ENCODE measurements around the gene GDF7. TPM values are rescaled to one million over a fixed set of nuclear protein-coding genes. Genes with fewer than 3 reads are reported as not detected.

The GDF7 gene
- total and polyA plus RNA-seq, 5 donors = 0.25 to 0.79 (median 0.47) TPM

GRCh38 chr2:20645301-20645701 lies 21.6 kb upstream of the GDF7 start:
- H3K9me3 ChIP-seq (ENCODE audit: control insufficient read depth, low read length) = no peaks in the 10 kb centered on the region
- H3K27me3 ChIP-seq (ENCODE audit: control insufficient read depth, insufficient read depth) = no peaks in the 10 kb centered on the region
- peaks cover 17% of the 10 kb centered on the region for H3K4me1 ChIP-seq (ENCODE audit: control insufficient read depth, insufficient read depth, low read length)
- 92% methylated on average over 14 of the region's 14 CpGs for WGBS
- no peak overlapping the region for H3K4me3 ChIP-seq (ENCODE audit: low read length)
- DNase-seq = peak in 2 of 3 donors; percentile 44 to 54
- intact Hi-C loops (cut with DNase I) = no loop called here
- ATAC-seq = no peak
- no peak overlapping the region for H3K27ac ChIP-seq (ENCODE audit: low read length)

- no peak overlapping the region for H3K4me3 ChIP-seq (ENCODE audit: low read length)
- no peaks in the 10 kb centered on the region for H3K9me3 ChIP-seq (ENCODE audit: control insufficient read depth, low read length)
- no peaks in the 10 kb centered on the region for H3K27me3 ChIP-seq (ENCODE audit: control insufficient read depth, insufficient read depth)
- 84% methylated on average over 10 of the region's 10 CpGs for WGBS
- DNase-seq (peak in 1 of 3 donors; percentile 33), ATAC-seq (no peak)
- H3K4me1 ChIP-seq (ENCODE audit: control insufficient read depth, insufficient read depth, low read length) = peaks cover 17% of the 10 kb centered on the region
- H3K27ac ChIP-seq (ENCODE audit: low read length) = no peak overlapping the region
- intact Hi-C loops (cut with DNase I) = no loop called here
Measured at GRCh38 chr2:20645761-20646160, 21.2 kb upstream of the GDF7 start.

GRCh38 chr2:20646446-20646845 lies 20.5 kb upstream of the GDF7 start:
- no peak for ATAC-seq
- peak in 1 of 3 donors; percentile 56 for DNase-seq
- H3K4me3 ChIP-seq (ENCODE audit: low read length) = no peak overlapping the region
- no peaks in the 10 kb centered on the region for H3K9me3 ChIP-seq (ENCODE audit: control insufficient read depth, low read length)
- H3K27me3 ChIP-seq (ENCODE audit: control insufficient read depth, insufficient read depth) = no peaks in the 10 kb centered on the region
- peaks cover 17% of the 10 kb centered on the region for H3K4me1 ChIP-seq (ENCODE audit: control insufficient read depth, insufficient read depth, low read length)
- WGBS = 96% methylated on average over 20 of the region's 20 CpGs
- intact Hi-C loops (cut with DNase I) = no loop called here
- no peak overlapping the region for H3K27ac ChIP-seq (ENCODE audit: low read length)

- no peak overlapping the region for H3K4me3 ChIP-seq (ENCODE audit: low read length)
- ATAC-seq = no peak
- intact Hi-C loops (cut with DNase I) = no loop called here
- 91% methylated on average over 3 of the region's 3 CpGs for WGBS
- no peaks in the 10 kb centered on the region for H3K9me3 ChIP-seq (ENCODE audit: control insufficient read depth, low read length)
- peak in 1 of 3 donors; percentile 12 for DNase-seq
- H3K27me3 ChIP-seq (ENCODE audit: control insufficient read depth, insufficient read depth) = no peaks in the 10 kb centered on the region
- no peak overlapping the region for H3K27ac ChIP-seq (ENCODE audit: low read length)
- peaks cover 15% of the 10 kb centered on the region for H3K4me1 ChIP-seq (ENCODE audit: control insufficient read depth, insufficient read depth, low read length)
Measured at GRCh38 chr2:20647211-20647610, 19.7 kb upstream of the GDF7 start.

GRCh38 chr2:20647738-20648137 lies 19.2 kb upstream of the GDF7 start:
- peak in 1 of 3 donors; percentile 34 for DNase-seq
- 77% methylated on average over 8 of the region's 8 CpGs for WGBS
- H3K9me3 ChIP-seq (ENCODE audit: control insufficient read depth, low read length) = no peaks in the 10 kb centered on the region
- no peak overlapping the region for H3K4me3 ChIP-seq (ENCODE audit: low read length)
- ATAC-seq = no peak
- H3K27me3 ChIP-seq (ENCODE audit: control insufficient read depth, insufficient read depth) = no peaks in the 10 kb centered on the region
- H3K27ac ChIP-seq (ENCODE audit: low read length) = no peak overlapping the region
- intact Hi-C loops (cut with DNase I) = no loop called here
- H3K4me1 ChIP-seq (ENCODE audit: control insufficient read depth, insufficient read depth, low read length) = peaks cover 15% of the 10 kb centered on the region

GRCh38 chr2:20648206-20648605 lies 18.7 kb upstream of the GDF7 start:
- Histone ChIP-seq H3K4me1 (ENCODE audit: control insufficient read depth, insufficient read depth, low read length) (peaks cover 15% of the 10 kb centered on the region), H3K4me3 (ENCODE audit: low read length) (no peak overlapping the region), H3K27ac (ENCODE audit: low read length) (no peak overlapping the region), H3K27me3 (ENCODE audit: control insufficient read depth, insufficient read depth) (no peaks in the 10 kb centered on the region), H3K9me3 (ENCODE audit: control insufficient read depth, low read length) (no peaks in the 10 kb centered on the region)
- intact Hi-C loops (cut with DNase I) = no loop called here
- DNase-seq = peak in 1 of 3 donors; percentile 24
- 91% methylated on average over 4 of the region's 4 CpGs for WGBS
- ATAC-seq = no peak

- intact Hi-C loops (cut with DNase I) = no loop called here
- 95% methylated on average over 9 of the region's 9 CpGs for WGBS
- Histone ChIP-seq H3K27me3 (ENCODE audit: control insufficient read depth, insufficient read depth) (no peaks in the 10 kb centered on the region), H3K9me3 (ENCODE audit: control insufficient read depth, low read length) (no peaks in the 10 kb centered on the region), H3K27ac (ENCODE audit: low read length) (no peak overlapping the region), H3K4me1 (ENCODE audit: control insufficient read depth, insufficient read depth, low read length) (peaks cover 15% of the 10 kb centered on the region), H3K4me3 (ENCODE audit: low read length) (no peak overlapping the region)
- ATAC-seq = no peak
- DNase-seq = peak in 2 of 3 donors; percentile 39 to 59
Measured at GRCh38 chr2:20648831-20649230, 18.1 kb upstream of the GDF7 start.

GRCh38 chr2:20649576-20649975 lies 17.4 kb upstream of the GDF7 start:
- H3K4me3 ChIP-seq (ENCODE audit: low read length) = no peak overlapping the region
- no peaks in the 10 kb centered on the region for H3K27me3 ChIP-seq (ENCODE audit: control insufficient read depth, insufficient read depth)
- H3K4me1 ChIP-seq (ENCODE audit: control insufficient read depth, insufficient read depth, low read length) = peaks cover 15% of the 10 kb centered on the region
- 81% methylated on average over 11 of the region's 11 CpGs for WGBS
- intact Hi-C loops (cut with DNase I) = no loop called here
- no peak for ATAC-seq
- H3K9me3 ChIP-seq (ENCODE audit: control insufficient read depth, low read length) = no peaks in the 10 kb centered on the region
- H3K27ac ChIP-seq (ENCODE audit: low read length) = no peak overlapping the region
- peak in 2 of 3 donors; percentile 51 to 59 for DNase-seq

- Histone ChIP-seq H3K4me1 (ENCODE audit: control insufficient read depth, insufficient read depth, low read length) (peaks cover 15% of the 10 kb centered on the region), H3K27me3 (ENCODE audit: control insufficient read depth, insufficient read depth) (no peaks in the 10 kb centered on the region), H3K4me3 (ENCODE audit: low read length) (peak overlapping the region; percentile 78), H3K9me3 (ENCODE audit: control insufficient read depth, low read length) (no peaks in the 10 kb centered on the region), H3K27ac (ENCODE audit: low read length) (no peak overlapping the region)
- DNase-seq (no peak), ATAC-seq (no peak)
- 70% methylated on average over 7 of the region's 7 CpGs for WGBS
- intact Hi-C loops (cut with DNase I) = no loop called here
Measured at GRCh38 chr2:20649976-20650375, 17.0 kb upstream of the GDF7 start.

- Histone ChIP-seq H3K27me3 (ENCODE audit: control insufficient read depth, insufficient read depth) (no peaks in the 10 kb centered on the region), H3K4me3 (ENCODE audit: low read length) (peak overlapping the region; percentile 78), H3K4me1 (ENCODE audit: control insufficient read depth, insufficient read depth, low read length) (peaks cover 15% of the 10 kb centered on the region), H3K27ac (ENCODE audit: low read length) (peak overlapping the region; percentile 82), H3K9me3 (ENCODE audit: control insufficient read depth, low read length) (no peaks in the 10 kb centered on the region)
- intact Hi-C loops (cut with DNase I) = no loop called here
- DNase-seq (peak; percentile 46 to 72 (median 71)), ATAC-seq (peak; percentile 2 to 22)
- WGBS = 16% methylated on average over 19 of the region's 19 CpGs
Measured at GRCh38 chr2:20650393-20650876, 16.5 kb upstream of the GDF7 start.

- DNase-seq = peak; percentile 85 to 95 (median 95)
Measured at GRCh38 chr2:20650877-20651730, 15.8 kb upstream of the GDF7 start, which contains the start of gene HS1BP3. Gene HS1BP3, minus strand, starts transcription at chr2:20651098. Its CDS starts 35 bp downstream, at chr2:20651063.

More at GRCh38 chr2:20650877-20651730, 15.8 kb upstream of the GDF7 start, which contains the start of gene HS1BP3:
- WGBS = under 1% methylated on average over 72 of the region's 72 CpGs
- Histone ChIP-seq H3K4me1 (ENCODE audit: control insufficient read depth, insufficient read depth, low read length) (peaks cover 15% of the 10 kb centered on the region), H3K27ac (ENCODE audit: low read length) (peak within 1 kb of the TSS; percentile 88), H3K9me3 (ENCODE audit: control insufficient read depth, low read length) (no peaks in the 10 kb centered on the region), H3K4me3 (ENCODE audit: low read length) (peak within 1 kb of the TSS; percentile 78), H3K27me3 (ENCODE audit: control insufficient read depth, insufficient read depth) (no peaks in the 10 kb centered on the region)
- peak; percentile 94 for ATAC-seq
- intact Hi-C loops (cut with DNase I) = no loop called here
